Melanocyte of skin (primary cell): ENCODE data around the gene PIK3CG. TPM values are rescaled to one million over a fixed set of nuclear protein-coding genes. Genes with fewer than 3 reads are reported as not detected.

ENCODE experiments used
- total RNA-seq, 2 donors: library from RNA; depleted of rRNA; stranded (reverse); fragments of >200 nt; gene quantifications; 2 replicates each; pipeline ENCODE4 v1.2.3, GENCODE V29; 2012

PIK3CG gene
- total RNA-seq = not detected

DNA sequence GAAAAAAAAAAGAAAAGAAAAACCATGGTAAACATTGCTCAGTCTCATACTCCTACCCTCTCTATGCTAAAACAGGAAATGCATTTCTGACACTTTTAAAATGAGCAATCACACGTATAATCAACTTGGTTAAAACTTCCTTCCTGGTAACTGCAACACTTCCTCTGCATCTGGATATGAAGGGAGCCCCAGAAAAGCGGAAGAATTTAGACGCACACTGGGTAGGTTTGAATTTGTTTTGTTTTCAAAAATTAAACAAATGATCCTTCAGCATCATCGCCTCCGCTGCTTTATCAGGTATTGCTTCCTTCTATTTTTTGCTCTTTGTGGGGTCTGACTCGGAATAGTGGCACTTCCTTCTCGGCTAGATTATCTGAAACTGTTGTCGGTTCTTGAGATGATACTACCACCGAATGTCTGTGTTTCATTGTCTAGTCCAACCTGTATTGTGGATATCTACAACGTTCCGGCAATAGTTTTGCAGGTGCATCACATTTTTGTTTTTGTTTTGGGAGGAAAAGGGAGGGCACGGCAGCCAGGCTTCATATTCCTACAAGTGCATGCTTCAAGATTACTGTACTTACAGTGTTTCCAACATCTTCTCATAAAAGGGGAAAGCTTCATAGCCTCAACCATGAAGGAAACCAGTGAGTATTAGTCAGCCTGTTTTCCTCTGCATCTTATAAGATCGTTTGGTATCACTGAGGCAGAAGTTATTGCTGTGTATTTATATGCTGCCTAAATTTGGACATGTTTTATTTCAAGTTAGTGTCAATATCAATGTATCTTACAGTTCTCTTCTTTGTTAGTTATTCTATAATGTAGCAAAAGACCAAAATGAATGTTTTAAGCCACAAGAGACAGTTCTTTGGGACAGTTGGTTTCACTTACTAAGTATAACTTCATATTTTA is at the start of gene PIK3CG:
Gene PIK3CG, plus strand, starts transcription at position 153 of the 912 bp plus-strand sequence. CDS start 2,280 bp downstream, outside the sequence.

Other genes starting within 250 kb of the PIK3CG start
- 10 to 100 TPM; 27.0 to 31.0 TPM for gene CCDC71L, start 204.1 kb upstream of the PIK3CG start, total RNA-seq
- 10 to 100 TPM in 1 of 2 donors, 1 to 10 TPM in 1; 9.0 to 11.4 TPM for gene PRKAR2B, start 179.4 kb downstream of the PIK3CG start, total RNA-seq